SU-DHL-6 (cell line): ENCODE measurements around the gene PRPF8.

Source experiments
- H2AFZ ChIP-seq: fragments of 200-600 bp; sonication (generic); 2 replicates; pipeline ENCODE4 v1.6.1; 2014; ENCODE audit warnings: low read depth, mild to moderate bottlenecking, moderate library complexity, mixed read lengths, antibody characterized with exemption, low read length; ENCODE audit not compliant: severe bottlenecking
- H3F3A ChIP-seq: fragments of 200-600 bp; shearing (Covaris generic); 2 replicates; pipeline ENCODE4 v1.6.0; 2016; ENCODE audit warnings: antibody characterized with exemption, mild to moderate bottlenecking; ENCODE audit not compliant: insufficient read depth
- H3K27ac ChIP-seq: fragments of 200-600 bp; sonication (generic); 2 replicates; pipeline ENCODE4 v1.5.1; 2016; ENCODE audit warnings: low read depth, mild to moderate bottlenecking, low read length, moderate library complexity, mixed read lengths
- H3K27me3 ChIP-seq: fragments of 200-600 bp; sonication (generic), shearing (Covaris generic); 2 replicates; pipeline ENCODE4 v1.6.0; 2014; ENCODE audit warnings: mild to moderate bottlenecking, low read length
- H3K36me3 ChIP-seq: fragments of 200-600 bp; sonication (generic); 2 replicates; pipeline ENCODE4 v1.6.1; 2014; ENCODE audit warnings: mild to moderate bottlenecking, low read length, mixed read lengths
- H3K4me2 ChIP-seq: fragments of 300-600, 200-600 bp; shearing (Covaris generic), sonication (generic); 2 replicates; pipeline ENCODE4 v1.6.0; 2014; ENCODE audit warnings: low read length, low read depth, mild to moderate bottlenecking; ENCODE audit not compliant: poor library complexity, severe bottlenecking
- H3K4me3 ChIP-seq: fragments of 200-600 bp; sonication (generic); 2 replicates; pipeline ENCODE4 v1.5.1; 2014; ENCODE audit warnings: antibody characterized with exemption, low read length, mild to moderate bottlenecking, mixed read lengths; ENCODE audit not compliant: insufficient read depth, poor library complexity, severe bottlenecking
- H3K79me2 ChIP-seq: fragments of 200-600 bp; sonication (generic); 2 replicates; pipeline ENCODE4 v1.6.1; 2014; ENCODE audit warnings: mild to moderate bottlenecking, low read length, moderate library complexity; ENCODE audit not compliant: insufficient read depth
- H3K9ac ChIP-seq: fragments of 200-600 bp; sonication (generic); 2 replicates; pipeline ENCODE4 v1.7.0; 2014; ENCODE audit warnings: mild to moderate bottlenecking, low read length
- H3K9me2 ChIP-seq: fragments of 200-600 bp; sonication (generic); replicated peaks from 2 replicates; pipeline ENCODE4 v1.6.1; 2014; ENCODE audit warnings: low read length; ENCODE audit not compliant: insufficient read depth
- H3K9me3 ChIP-seq: fragments of 200-600 bp; sonication (generic); 2 replicates; pipeline ENCODE4 v1.6.1; 2014; ENCODE audit warnings: low read length, mixed read lengths; ENCODE audit not compliant: insufficient read depth
- H4K20me1 ChIP-seq: fragments of 200-600 bp; sonication (generic); 2 replicates; pipeline ENCODE4 v1.6.1; 2014; ENCODE audit warnings: low read depth, mild to moderate bottlenecking, antibody characterized with exemption, low read length, moderate library complexity, mixed read lengths
- CTCF ChIP-seq: fragments of 200-600 bp; sonication (generic); IDR thresholded peaks from one replicate; pipeline ENCODE4 v1.5.1; 2017; ENCODE audit warnings: antibody characterized with exemption, mild to moderate bottlenecking, low read length, moderate library complexity; ENCODE audit not compliant: insufficient read depth, poor library complexity, severe bottlenecking
- EZH2phosphoT487 ChIP-seq: fragments of 200-600 bp; sonication (generic), shearing (Covaris generic); conservative IDR thresholded peaks from 2 replicates; pipeline ENCODE4 v1.6.1; 2018; ENCODE audit warnings: mild to moderate bottlenecking, antibody characterized with exemption, low read length, moderate library complexity, mixed read lengths

PRPF8 gene

GRCh38 chr17:1732241-1732832, 47.7 kb upstream of the PRPF8 start:
- Histone ChIP-seq H3K9me3 (no peaks in the 10 kb centered on the region), H4K20me1 (no peaks in the 10 kb centered on the region), H3K27me3 (no peaks in the 10 kb centered on the region), H2AFZ (no peak overlapping the region), H3K36me3 (no peaks in the 10 kb centered on the region), H3K9ac (no peak overlapping the region), H3K79me2 (no peaks in the 10 kb centered on the region), H3K9me2 (no peaks in the 10 kb centered on the region), H3K27ac (no peak overlapping the region), H3F3A (no peaks in the 10 kb centered on the region), H3K4me2 (no peak overlapping the region), H3K4me3 (no peak overlapping the region)
- TF ChIP-seq CTCF (no peak), EZH2phosphoT487 (no peak)

- Histone ChIP-seq H3K4me2 (no peak overlapping the region), H3K79me2 (peaks cover 6% of the 10 kb centered on the region; the same call in 1 of the 2 replicates), H3K36me3 (no peaks in the 10 kb centered on the region), H3K27me3 (no peaks in the 10 kb centered on the region), H2AFZ (no peak overlapping the region), H3K9me3 (no peaks in the 10 kb centered on the region), H3K4me3 (no peak overlapping the region), H3K9ac (no peak overlapping the region), H3K27ac (no peak overlapping the region), H4K20me1 (no peaks in the 10 kb centered on the region), H3F3A (no peaks in the 10 kb centered on the region), H3K9me2 (no peaks in the 10 kb centered on the region)
- TF ChIP-seq EZH2phosphoT487, result no peak
- no peak for TF ChIP-seq CTCF
These were observed 46.5 kb upstream of the PRPF8 start for GRCh38 chr17:1731194-1731506.

GRCh38 chr17:1730326-1731193, 45.9 kb upstream of the PRPF8 start:
- Histone ChIP-seq H3K4me2 (no peak overlapping the region), H3K27me3 (no peaks in the 10 kb centered on the region), H3K4me3 (no peak overlapping the region), H2AFZ (no peak overlapping the region), H3K36me3 (no peaks in the 10 kb centered on the region), H3K79me2 (peaks cover 12% of the 10 kb centered on the region; the same call in 1 of the 2 replicates), H3K9me2 (no peaks in the 10 kb centered on the region), H3K27ac (no peak overlapping the region), H3K9ac (no peak overlapping the region), H3F3A (no peaks in the 10 kb centered on the region), H3K9me3 (no peaks in the 10 kb centered on the region), H4K20me1 (no peaks in the 10 kb centered on the region)
- TF ChIP-seq CTCF, result no peak
- no peak for TF ChIP-seq EZH2phosphoT487
